GM12892 (cell line): ENCODE measurements around the gene SUMO2.

Experiments used
- POLR2A ChIP-seq: IDR thresholded peaks from 2 replicates; pipeline ENCODE4 v1.6.1; 2011; ENCODE audit warnings: low read depth, low read length, control low read depth
- TAF1 ChIP-seq: IDR thresholded peaks from 2 replicates; pipeline ENCODE4 v1.6.1; 2011; ENCODE audit warnings: low read depth, mild to moderate bottlenecking, control low read depth, low read length, borderline replicate concordance

DNA sequence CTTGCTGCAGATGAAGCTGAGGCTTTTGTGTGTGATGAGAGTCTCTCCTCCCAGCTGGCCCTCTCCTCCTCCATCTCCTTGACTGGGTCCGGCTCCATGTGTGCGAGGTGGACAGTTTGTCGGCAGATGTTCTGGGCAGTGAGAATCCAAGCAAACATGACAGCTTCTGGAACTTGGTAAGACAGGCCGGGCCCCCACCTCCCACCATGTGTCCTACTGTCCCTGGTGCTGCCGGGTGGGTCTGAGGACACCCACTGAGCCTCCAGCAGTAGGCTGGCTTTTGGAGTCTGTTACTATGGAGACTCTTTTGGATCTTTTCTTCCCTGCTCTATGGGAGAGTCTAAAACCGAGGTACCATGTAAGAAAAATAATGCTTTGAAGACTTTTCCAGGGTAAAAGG, 35.4 kb upstream of the SUMO2 start:
- TF ChIP-seq POLR2A (no peak), TAF1 (no peak)
